Activated naive CD4-positive, alpha-beta T cell treated with anti-CD3 and anti-CD28 coated beads, Interleukin-2, amount 10 ng/mL, durations not matched to agents 7 days and 5 days (primary cell): Measurements from ENCODE around the gene AP1G1.
A peak's percentile ranks its signal among the peaks of the same experiment; 100 is the strongest.

Experiments used
- CTCF ChIA-PET: fragments of 350-600 bp; sonication (Branson Sonifier 250); formaldehyde crosslinking; loops from one replicate; lab custom pipeline; 2021; ENCODE audit warnings: antibody characterized with exemption; lab: Charles Lee
- DNase-seq: peaks from one replicate; pipeline ENCODE4 v3.0.0-alpha.2; 2020
- H3K27ac Mint-ChIP-seq: one replicate; pipeline ENCODE4 v1.8.0; 2021; ENCODE audit warnings: mild to moderate bottlenecking, moderate library complexity, mixed read lengths
- H3K27me3 Mint-ChIP-seq: one replicate; pipeline ENCODE4 v1.8.0; 2021; ENCODE audit warnings: mild to moderate bottlenecking, mixed read lengths
- H3K36me3 Mint-ChIP-seq: one replicate; pipeline ENCODE4 v1.8.0; 2021; ENCODE audit warnings: mixed read lengths
- H3K4me1 Mint-ChIP-seq: one replicate; pipeline ENCODE4 v1.8.0; 2021; ENCODE audit warnings: mixed read lengths
- H3K4me3 Mint-ChIP-seq: one replicate; pipeline ENCODE4 v1.8.0; 2021; ENCODE audit warnings: mild to moderate bottlenecking, moderate library complexity, mixed read lengths
- H3K9me3 Mint-ChIP-seq: one replicate; pipeline ENCODE4 v1.8.0; 2021; ENCODE audit warnings: mixed read lengths

AP1G1 gene

GRCh38 chr16:71808593-71809459, at the start of gene AP1G1:
AP1G1 (minus strand) TSS chr16:71808834; CDS start chr16:71789479, 19,355 bp downstream.
- peaks cover 32% of the 10 kb centered on the region for H3K4me1 Mint-ChIP-seq
- H3K9me3 Mint-ChIP-seq = no peaks in the 10 kb centered on the region
- H3K27me3 Mint-ChIP-seq = peaks cover 8% of the 10 kb centered on the region
- H3K27ac Mint-ChIP-seq = peak within 1 kb of the TSS; percentile 100
- H3K4me3 Mint-ChIP-seq = peak within 1 kb of the TSS; percentile 94
- peaks cover 7% of the 10 kb centered on the region for H3K36me3 Mint-ChIP-seq
- peak; percentile 96 for DNase-seq
- CTCF ChIA-PET = interaction anchor here (1.2 kb wide), 1 partner anchor 73 kb away, joined by 8 read pairs; no protein-coding TSS in a partner anchor

DNA sequence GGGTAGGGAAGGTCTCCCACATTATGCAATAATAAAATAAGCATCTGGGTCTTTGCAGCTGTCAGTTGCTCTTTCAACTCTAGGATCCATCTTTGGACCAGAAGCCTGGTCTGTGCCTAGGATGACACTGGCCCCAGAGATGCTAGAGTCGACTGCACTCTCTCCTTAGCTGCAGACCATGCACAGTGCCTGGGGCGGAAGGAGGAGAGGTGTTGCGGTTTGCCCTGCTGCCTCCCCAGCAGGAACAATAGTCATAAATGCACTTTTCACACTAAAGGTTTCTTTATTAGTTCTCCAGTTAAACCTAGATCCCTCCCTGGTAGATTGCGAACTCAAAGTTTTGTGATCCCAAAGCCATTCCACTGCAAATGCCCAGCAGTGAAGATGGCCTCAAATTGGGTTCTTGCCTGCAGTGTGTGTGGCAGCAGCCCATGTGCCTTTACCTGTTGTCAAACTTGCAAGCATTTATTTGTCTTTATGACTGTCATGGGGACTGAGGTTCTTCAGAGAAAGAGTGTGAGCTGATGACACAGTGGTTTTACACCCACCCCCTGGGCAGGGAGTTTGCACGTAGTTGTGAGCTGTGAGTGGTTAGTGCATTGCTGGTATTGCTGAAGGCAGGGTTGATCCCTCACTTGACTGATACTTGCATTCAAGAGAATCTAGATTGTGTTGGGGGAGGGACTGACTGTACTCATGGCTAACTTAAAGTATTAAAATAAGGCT, 47.5 kb upstream of the AP1G1 start:
- no peak overlapping the region for H3K27ac Mint-ChIP-seq
- H3K4me3 Mint-ChIP-seq = no peak overlapping the region
- H3K36me3 Mint-ChIP-seq = peaks cover 39% of the 10 kb centered on the region
- peaks cover 47% of the 10 kb centered on the region for H3K4me1 Mint-ChIP-seq
- H3K9me3 Mint-ChIP-seq = no peaks in the 10 kb centered on the region
- no peak for DNase-seq
- H3K27me3 Mint-ChIP-seq = no peaks in the 10 kb centered on the region
- CTCF ChIA-PET = interaction anchor here (1.2 kb wide), 1 partner anchor 105 kb away, joined by 3 read pairs; no protein-coding TSS in a partner anchor

DNA sequence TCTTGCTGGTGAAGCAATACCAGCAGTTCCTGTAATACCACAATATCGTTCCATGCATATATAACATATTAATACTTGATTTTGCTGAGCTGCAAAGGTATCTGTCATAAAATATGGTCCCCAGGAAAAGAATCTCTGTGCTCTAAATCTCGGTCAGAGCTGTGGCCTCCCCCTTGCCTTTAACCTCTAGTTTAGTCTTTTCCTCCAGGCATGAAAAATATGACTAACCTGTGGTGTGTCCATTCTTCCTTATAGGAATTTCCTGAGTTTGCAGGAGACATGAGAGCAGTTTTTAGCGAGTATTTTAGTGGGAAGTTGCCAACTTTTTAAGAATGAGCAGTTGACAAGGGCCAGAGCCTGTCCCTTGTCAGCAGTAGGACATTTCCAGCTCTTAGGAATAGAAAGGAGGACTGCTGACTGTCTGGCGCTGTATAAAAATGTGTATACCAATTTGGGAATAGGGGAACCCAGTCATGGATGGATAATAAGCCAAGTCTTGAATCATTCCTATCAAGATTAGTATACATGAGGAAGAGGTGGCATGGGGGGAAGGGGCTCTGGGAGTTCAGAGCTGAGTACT, 45.8 kb upstream of the AP1G1 start:
- no peak overlapping the region for H3K27ac Mint-ChIP-seq
- no peak for DNase-seq
- H3K27me3 Mint-ChIP-seq = no peaks in the 10 kb centered on the region
- no peaks in the 10 kb centered on the region for H3K9me3 Mint-ChIP-seq
- CTCF ChIA-PET = no interaction called here
- H3K4me1 Mint-ChIP-seq = peaks cover 47% of the 10 kb centered on the region
- peaks cover 47% of the 10 kb centered on the region for H3K36me3 Mint-ChIP-seq
- no peak overlapping the region for H3K4me3 Mint-ChIP-seq

GRCh38 chr16:71853413-71853812, 44.8 kb upstream of the AP1G1 start:
- Mint-ChIP-seq H3K27me3 (no peaks in the 10 kb centered on the region), H3K27ac (peak overlapping the region; percentile 78), H3K4me3 (no peak overlapping the region), H3K4me1 (peaks cover 49% of the 10 kb centered on the region), H3K9me3 (no peaks in the 10 kb centered on the region), H3K36me3 (peaks cover 46% of the 10 kb centered on the region)
- no peak for DNase-seq
- CTCF ChIA-PET = interaction anchor here (2.2 kb wide), 1 partner anchor 29 kb away, joined by 11 read pairs; no protein-coding TSS in a partner anchor

GRCh38 chr16:71852561-71852960, 43.9 kb upstream of the AP1G1 start:
- no peaks in the 10 kb centered on the region for H3K27me3 Mint-ChIP-seq
- H3K4me3 Mint-ChIP-seq = no peak overlapping the region
- H3K4me1 Mint-ChIP-seq = peaks cover 58% of the 10 kb centered on the region
- peak overlapping the region; percentile 34 for H3K27ac Mint-ChIP-seq
- peaks cover 54% of the 10 kb centered on the region for H3K36me3 Mint-ChIP-seq
- CTCF ChIA-PET = interaction anchor here (2.2 kb wide), 1 partner anchor 30 kb away, joined by 11 read pairs; no protein-coding TSS in a partner anchor
- no peak for DNase-seq
- no peaks in the 10 kb centered on the region for H3K9me3 Mint-ChIP-seq

- Mint-ChIP-seq H3K4me3 (no peak overlapping the region), H3K4me1 (peaks cover 62% of the 10 kb centered on the region), H3K27me3 (no peaks in the 10 kb centered on the region), H3K36me3 (peaks cover 54% of the 10 kb centered on the region), H3K27ac (no peak overlapping the region), H3K9me3 (no peaks in the 10 kb centered on the region)
- no peak for DNase-seq
- CTCF ChIA-PET = interaction anchor here (2.2 kb wide), 1 partner anchor 30 kb away, joined by 11 read pairs; no protein-coding TSS in a partner anchor
Observed at GRCh38 chr16:71852158-71852557, 43.5 kb upstream of the AP1G1 start.

DNA sequence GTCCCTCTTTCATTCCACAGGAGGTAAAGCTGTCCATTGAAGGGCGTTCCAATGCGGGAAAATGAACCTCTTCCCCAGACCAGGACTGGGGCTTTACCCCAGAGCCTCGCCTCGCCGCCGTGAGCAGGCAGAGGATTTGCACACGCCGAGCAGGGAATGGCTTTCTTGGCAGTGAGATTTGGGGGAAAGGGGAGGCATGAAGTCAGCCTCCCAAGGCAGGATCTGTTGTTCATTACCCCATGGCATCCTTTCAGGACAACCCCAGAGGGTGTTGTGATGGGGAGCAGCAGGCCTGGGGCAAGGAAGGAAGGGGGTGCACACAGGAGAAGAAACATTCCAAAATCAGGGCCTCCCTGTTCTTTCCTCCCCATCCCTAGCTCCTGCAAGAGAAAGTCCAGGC, 43.1 kb upstream of the AP1G1 start:
- no peak for DNase-seq
- Mint-ChIP-seq H3K4me3 (no peak overlapping the region), H3K27me3 (no peaks in the 10 kb centered on the region), H3K4me1 (peaks cover 66% of the 10 kb centered on the region), H3K27ac (no peak overlapping the region), H3K36me3 (peaks cover 54% of the 10 kb centered on the region), H3K9me3 (no peaks in the 10 kb centered on the region)
- CTCF ChIA-PET = interaction anchor here (2.2 kb wide), 1 partner anchor 31 kb away, joined by 11 read pairs; no protein-coding TSS in a partner anchor

DNA sequence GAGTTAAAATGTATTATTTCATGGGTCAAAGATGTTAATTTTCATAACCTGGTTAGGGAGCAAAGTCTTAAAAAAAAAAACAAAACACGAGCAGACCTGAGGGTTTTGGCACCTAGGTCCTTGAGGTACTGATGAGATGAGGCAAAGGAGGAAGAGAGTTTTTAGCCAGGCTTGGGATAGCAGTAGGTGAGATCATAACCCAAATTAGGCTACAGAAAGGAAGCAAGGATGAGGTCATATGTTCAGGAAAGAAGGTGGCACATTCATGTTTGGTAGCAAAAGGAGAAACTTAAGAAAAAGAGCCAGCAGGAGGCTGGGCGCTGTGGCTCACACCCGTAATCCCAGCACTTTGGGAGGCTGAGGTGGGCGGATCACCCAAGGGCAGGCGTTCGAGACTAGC, 40.0 kb upstream of the AP1G1 start:
- no peaks in the 10 kb centered on the region for H3K9me3 Mint-ChIP-seq
- DNase-seq = no peak
- CTCF ChIA-PET = no interaction called here
- H3K4me1 Mint-ChIP-seq = peaks cover 58% of the 10 kb centered on the region
- no peaks in the 10 kb centered on the region for H3K27me3 Mint-ChIP-seq
- peaks cover 40% of the 10 kb centered on the region for H3K36me3 Mint-ChIP-seq
- no peak overlapping the region for H3K4me3 Mint-ChIP-seq
- no peak overlapping the region for H3K27ac Mint-ChIP-seq

- H3K4me1 Mint-ChIP-seq = peaks cover 51% of the 10 kb centered on the region
- H3K9me3 Mint-ChIP-seq = no peaks in the 10 kb centered on the region
- no peaks in the 10 kb centered on the region for H3K27me3 Mint-ChIP-seq
- DNase-seq = no peak
- peak overlapping the region; percentile 96 for H3K27ac Mint-ChIP-seq
- CTCF ChIA-PET = interaction anchor here (1.1 kb wide), 1 partner anchor 36 kb away, joined by 4 read pairs; no protein-coding TSS in a partner anchor
- peak overlapping the region; percentile 91 for H3K4me3 Mint-ChIP-seq
- H3K36me3 Mint-ChIP-seq = peaks cover 33% of the 10 kb centered on the region
Observed at GRCh38 chr16:71847096-71847495, 38.5 kb upstream of the AP1G1 start.

DNA sequence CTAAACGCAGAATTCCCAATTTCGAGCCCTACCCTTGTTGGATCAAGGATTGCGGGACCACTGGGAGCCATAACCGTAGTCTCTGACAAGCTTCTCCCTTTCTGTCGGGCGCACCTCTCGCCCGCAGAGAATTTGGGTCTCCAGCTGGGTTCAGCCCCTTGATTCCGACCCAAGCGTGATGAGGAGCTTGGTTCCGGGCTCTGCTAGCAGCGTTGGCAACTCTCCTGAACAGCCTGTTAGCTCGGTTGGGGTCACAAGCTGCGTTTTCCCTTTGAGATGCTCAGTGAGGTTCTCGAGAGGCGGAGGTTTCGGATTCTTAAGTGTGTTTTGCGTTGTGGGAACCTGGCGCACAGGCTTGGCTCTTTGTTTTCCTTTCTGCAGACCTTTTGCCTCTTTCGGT, 37.8 kb upstream of the AP1G1 start:
- H3K9me3 Mint-ChIP-seq = no peaks in the 10 kb centered on the region
- H3K27ac Mint-ChIP-seq = peak overlapping the region; percentile 96
- H3K4me1 Mint-ChIP-seq = peaks cover 47% of the 10 kb centered on the region
- CTCF ChIA-PET = no interaction called here
- peaks cover 31% of the 10 kb centered on the region for H3K36me3 Mint-ChIP-seq
- DNase-seq = peak; percentile 54
- peak overlapping the region; percentile 91 for H3K4me3 Mint-ChIP-seq
- no peaks in the 10 kb centered on the region for H3K27me3 Mint-ChIP-seq

DNA sequence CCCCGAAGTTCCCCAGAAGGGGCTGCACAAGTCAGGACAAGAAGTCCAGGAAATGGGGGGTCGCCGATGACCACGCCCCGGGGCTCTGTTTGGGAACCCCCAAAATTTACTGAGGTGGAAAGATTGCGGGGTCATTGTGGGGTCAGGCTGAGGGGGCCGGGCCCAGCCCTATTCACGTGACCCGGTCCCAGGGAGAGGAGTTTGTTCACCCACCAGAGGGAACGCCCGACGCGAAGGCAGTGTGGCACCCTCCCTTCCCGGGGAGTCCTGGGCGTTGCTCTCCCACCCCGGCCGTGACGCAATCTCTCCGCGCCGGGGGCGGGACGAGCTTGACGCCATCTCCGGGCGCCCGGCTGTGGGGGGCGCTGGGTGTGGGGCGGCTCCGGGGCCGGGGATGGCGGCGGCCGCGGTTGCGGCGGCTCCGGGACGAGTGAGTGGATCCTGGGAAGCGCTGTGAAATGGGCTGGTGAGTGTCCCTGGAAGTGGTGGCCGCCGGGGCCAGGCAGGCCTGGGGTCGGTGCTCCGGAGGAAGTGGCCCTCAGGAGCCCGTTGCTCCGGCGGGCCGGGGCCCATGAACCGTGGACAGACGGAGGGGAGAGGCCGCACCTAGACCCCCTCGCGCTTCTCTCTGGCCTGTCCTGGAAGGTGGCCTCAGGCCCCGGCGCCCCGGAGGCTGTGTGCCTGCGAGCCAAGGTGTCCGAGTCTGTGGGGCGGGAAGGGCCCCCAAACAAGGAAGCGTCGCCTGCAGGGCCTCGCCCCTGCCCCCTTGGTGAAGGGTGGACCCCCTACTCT, 37.2 kb upstream of the AP1G1 start, which contains the start of gene ATXN1L:
Gene ATXN1L (plus strand): TSS at position 338 of the 792 bp plus-strand sequence. CDS start 3,765 bp downstream, outside the sequence.
- peak within 1 kb of the TSS; percentile 96 for H3K27ac Mint-ChIP-seq
- H3K9me3 Mint-ChIP-seq = no peaks in the 10 kb centered on the region
- H3K27me3 Mint-ChIP-seq = no peaks in the 10 kb centered on the region

GRCh38 chr16:71843572-71843971, 34.9 kb upstream of the AP1G1 start:
- CTCF ChIA-PET = interaction anchor here (2.1 kb wide), 1 partner anchor 39 kb away, joined by 15 read pairs; no protein-coding TSS in a partner anchor
- no peak overlapping the region for H3K4me3 Mint-ChIP-seq
- no peaks in the 10 kb centered on the region for H3K9me3 Mint-ChIP-seq
- no peak overlapping the region for H3K27ac Mint-ChIP-seq
- H3K36me3 Mint-ChIP-seq = peaks cover 11% of the 10 kb centered on the region
- no peak for DNase-seq
- H3K27me3 Mint-ChIP-seq = no peaks in the 10 kb centered on the region
- H3K4me1 Mint-ChIP-seq = peaks cover 44% of the 10 kb centered on the region

More for the DNA sequence above, 37.2 kb upstream of the AP1G1 start, which contains the start of gene ATXN1L:
- Mint-ChIP-seq H3K4me1 (peaks cover 45% of the 10 kb centered on the region), H3K4me3 (peak within 1 kb of the TSS; percentile 91), H3K36me3 (peaks cover 27% of the 10 kb centered on the region)
- CTCF ChIA-PET = interaction anchor here (1.6 kb wide), 1 partner anchor 37 kb away, joined by 7 read pairs; no protein-coding TSS in a partner anchor
- peak; percentile 92 for DNase-seq

GRCh38 chr16:71840052-71840451, 31.4 kb upstream of the AP1G1 start:
- peaks cover 2% of the 10 kb centered on the region for H3K36me3 Mint-ChIP-seq
- CTCF ChIA-PET = interaction anchor here (2.4 kb wide), 1 partner anchor 43 kb away, joined by 12 read pairs; the partner anchor contains the start of gene ZNF821

More at GRCh38 chr16:71840052-71840451, 31.4 kb upstream of the AP1G1 start:
- Mint-ChIP-seq H3K27me3 (no peaks in the 10 kb centered on the region), H3K4me3 (no peak overlapping the region), H3K9me3 (no peaks in the 10 kb centered on the region), H3K4me1 (peaks cover 15% of the 10 kb centered on the region), H3K27ac (no peak overlapping the region)
- no peak for DNase-seq
